Subcutaneous adipose tissue (tissue), 4 donors: ENCODE results near the gene FUT9. TPM values are rescaled to one million over a fixed set of nuclear protein-coding genes. Genes with fewer than 3 reads are reported as not detected.

Experiments
- total RNA-seq, 4 donors: library from RNA; depleted of rRNA; stranded (reverse); fragments of >200 nt; gene quantifications; one replicate each; pipeline ENCODE4 v1.1.0, GENCODE V29; 2016
- TF ChIP-seq, protein P1 (sequence below): fragments of 450-650 bp; IDR thresholded peaks from one replicate; pipeline ENCODE4 v1.5.1; 2016; ENCODE audit warnings: low read depth, mild to moderate bottlenecking, control low read depth, antibody characterized with exemption, moderate library complexity

FUT9 gene
- total RNA-seq, 4 donors from 2014 or later, result not detected

DNA sequence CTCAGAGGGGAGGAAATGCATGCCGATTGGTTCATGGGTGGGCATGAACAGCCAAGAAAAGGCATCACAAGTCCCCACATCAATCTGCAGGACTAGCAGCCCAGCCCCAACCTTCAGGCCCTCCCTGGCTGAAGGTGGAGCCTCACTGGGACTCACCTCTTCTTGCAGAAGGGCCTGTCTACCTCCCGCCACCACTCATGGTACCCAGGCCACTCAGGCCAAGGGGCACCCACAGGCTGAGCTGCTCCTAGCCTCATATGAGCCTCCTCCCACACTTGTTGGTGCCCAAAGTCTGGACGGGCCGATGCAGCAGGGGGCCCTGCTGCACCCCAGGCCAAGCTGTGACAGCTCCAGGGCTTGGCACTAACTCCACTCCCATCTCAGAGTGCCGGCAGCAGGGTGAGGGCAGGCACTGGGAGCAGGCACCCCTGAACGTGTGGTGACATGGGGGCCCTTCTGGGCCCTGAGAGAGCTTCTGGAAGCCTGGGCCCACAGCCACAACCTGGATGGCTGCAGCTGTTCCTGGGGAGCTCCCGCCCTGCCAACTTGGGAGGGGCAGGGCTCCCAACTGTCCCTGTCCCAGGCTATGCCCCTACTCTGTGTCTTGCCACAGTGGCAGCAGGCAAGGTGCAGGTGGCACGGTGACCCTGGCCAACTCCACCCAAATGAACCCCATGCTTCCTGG is 13.7 kb upstream of the FUT9 start:
- TF ChIP-seq, protein P1, sequence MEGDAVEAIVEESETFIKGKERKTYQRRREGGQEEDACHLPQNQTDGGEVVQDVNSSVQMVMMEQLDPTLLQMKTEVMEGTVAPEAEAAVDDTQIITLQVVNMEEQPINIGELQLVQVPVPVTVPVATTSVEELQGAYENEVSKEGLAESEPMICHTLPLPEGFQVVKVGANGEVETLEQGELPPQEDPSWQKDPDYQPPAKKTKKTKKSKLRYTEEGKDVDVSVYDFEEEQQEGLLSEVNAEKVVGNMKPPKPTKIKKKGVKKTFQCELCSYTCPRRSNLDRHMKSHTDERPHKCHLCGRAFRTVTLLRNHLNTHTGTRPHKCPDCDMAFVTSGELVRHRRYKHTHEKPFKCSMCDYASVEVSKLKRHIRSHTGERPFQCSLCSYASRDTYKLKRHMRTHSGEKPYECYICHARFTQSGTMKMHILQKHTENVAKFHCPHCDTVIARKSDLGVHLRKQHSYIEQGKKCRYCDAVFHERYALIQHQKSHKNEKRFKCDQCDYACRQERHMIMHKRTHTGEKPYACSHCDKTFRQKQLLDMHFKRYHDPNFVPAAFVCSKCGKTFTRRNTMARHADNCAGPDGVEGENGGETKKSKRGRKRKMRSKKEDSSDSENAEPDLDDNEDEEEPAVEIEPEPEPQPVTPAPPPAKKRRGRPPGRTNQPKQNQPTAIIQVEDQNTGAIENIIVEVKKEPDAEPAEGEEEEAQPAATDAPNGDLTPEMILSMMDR, result no peak

DNA sequence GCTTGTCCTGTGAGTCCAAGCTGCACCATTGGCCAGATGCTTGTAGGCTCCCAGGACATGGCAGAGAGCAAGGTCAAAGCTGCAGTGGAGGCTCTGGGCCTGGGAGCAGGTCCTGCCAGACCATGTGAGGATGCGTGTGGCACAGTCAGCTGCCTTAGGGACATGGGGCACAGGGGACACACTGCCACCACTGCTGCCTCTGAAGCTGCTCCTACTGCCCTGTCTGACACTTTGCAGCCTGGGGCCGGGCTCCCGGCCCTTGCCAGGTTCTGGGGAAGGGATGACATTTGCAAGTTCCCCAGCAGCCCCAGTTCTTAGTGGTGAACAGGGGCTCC is 13.2 kb upstream of the FUT9 start:
- TF ChIP-seq, protein P1, result no peak

DNA sequence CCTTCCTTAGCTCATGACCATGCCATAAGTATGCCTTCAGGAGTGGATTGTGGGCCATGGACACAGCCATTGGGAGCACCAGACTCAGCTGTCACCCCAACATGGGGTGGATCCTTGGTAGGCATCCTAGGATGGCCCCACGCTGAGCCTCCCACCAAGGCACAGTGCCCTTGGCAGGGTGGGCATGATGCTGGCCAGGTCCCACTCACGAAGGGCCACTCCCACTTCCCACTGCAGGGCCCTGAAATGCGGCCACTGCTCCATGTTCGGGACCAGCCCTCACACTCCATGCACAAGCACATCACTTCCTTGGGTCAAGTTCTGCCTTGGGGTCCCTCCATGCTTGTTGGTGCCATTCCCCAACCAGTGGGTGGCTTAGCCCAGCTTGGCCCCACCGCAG is 12.9 kb upstream of the FUT9 start:
- TF ChIP-seq, protein P1, result no peak

DNA sequence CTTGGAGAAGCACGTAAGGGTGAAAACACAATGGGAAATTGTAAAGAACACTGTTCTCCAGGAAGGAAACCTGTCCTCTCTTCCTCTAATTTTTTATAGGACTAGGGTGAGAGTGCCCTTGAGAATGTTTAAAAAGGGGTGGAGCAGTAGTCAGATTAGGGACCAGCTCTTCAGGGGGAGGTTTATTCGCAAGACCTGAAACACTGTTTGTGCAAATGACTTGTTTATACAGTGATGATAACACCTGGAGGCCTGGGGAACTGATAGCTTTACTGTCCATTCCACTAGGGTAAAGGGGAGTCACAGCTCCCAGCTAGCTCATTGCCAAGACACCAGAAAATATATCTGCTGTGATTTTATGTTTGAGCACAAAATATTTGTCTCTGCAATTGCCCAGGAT is 8.1 kb upstream of the FUT9 start:
- TF ChIP-seq, protein P1, result no peak

DNA sequence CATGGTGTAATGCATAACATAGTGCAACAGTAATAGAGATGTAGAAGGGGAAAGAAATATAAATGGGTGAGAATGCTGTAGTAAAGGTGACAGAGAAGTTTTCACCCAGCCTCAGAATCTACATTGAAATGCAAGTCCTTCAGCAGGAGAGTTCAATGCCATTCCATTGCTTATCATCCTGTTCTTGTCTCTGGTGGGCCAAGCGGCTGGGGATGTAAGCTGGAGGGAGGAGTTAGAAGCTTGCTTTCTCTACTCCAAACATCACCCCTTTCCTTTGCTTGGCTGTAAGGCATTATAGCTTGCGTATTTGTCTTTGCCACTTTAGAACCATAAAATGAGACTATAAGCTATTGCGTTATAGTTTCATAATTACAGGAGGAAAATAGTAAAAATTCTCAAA is 2.2 kb upstream of the FUT9 start:
- TF ChIP-seq, protein P1, result no peak

DNA sequence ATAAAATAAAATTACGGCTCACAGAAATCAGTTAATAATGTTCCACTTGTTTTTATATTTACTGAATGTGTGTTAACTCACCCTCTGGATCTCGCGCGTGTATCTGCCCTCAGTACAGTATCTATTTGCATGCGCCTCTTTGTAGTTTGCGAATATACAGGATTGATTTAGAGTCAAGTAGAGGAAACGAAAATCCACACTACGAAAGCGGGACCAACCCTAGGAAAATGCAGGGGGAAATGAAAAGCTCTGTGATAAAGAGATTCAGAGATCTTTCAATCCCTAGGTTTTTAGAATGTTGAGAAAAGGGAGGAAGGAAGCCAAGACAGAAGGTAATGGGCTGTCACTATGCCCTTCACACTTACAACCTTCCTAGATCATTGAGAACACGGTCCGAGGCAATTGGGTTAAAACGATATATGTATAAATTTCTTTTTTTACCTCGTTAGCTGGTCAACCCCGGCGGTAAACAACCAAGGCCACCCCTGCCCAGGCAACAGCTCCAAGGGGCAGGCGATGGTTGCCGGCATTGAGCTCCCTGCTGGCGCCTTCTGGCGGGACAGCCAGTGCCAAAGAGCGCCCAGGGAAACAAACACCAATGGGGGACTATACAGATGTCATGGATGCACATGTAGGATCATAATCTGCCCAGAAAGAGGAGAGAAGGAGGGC is 792 bp upstream of the FUT9 start:
- TF ChIP-seq, protein P1, result no peak

DNA sequence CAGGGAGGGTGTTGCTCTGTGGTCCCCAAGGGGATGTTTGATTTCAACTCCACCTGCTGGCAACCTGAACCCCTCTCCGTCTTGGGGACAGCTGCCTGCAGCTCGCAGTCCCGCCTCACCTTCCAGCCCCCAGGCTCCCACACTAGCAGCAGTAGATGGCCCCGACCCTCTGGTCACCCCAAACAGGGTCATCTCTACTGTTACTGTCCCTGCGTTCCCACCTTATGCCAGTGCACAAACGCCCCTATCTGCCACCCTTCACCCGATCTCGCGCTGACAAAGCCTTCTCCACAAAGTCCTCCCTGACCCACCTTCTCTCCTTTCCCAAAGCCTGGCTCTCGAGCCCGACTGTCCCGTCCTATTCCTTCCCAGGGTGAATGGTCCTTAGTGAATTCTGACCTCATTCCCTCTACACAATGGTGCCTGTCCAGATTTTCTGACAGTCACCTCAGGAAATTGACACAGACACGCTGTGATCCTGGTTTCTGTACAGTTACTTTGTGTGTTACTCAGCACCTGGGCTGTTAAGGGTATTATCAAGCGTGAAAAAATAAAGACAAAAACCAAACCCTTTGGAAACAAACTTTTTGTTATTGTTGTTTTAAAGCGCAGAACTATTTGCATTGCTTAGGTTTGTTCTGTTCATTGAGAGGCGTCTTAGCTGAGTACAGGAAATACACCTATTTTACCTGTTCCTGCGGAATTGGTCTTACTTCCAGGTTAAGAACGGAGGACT is 728 bp downstream of the FUT9 start:
- TF ChIP-seq, protein P1, result no peak
